ENCODE measurements around the gene MCTP2.

The MCTP2 gene

GRCh38 chr15:94225616-94226015, 5.7 kb upstream of the MCTP2 start:
- no peak for TF ChIP-seq CTCF (IDR thresholded peaks at IDR 0.05; ENCODE audit: insufficient read depth, low read depth, low read length, missing control alignments)
- H3K4me3 ChIP-seq (ENCODE audit: low read depth, low read length) = no peak overlapping the region
- no peak for DNase-seq (ENCODE audit: low read depth)

GRCh38 chr15:94228611-94229010, 2.8 kb upstream of the MCTP2 start:
- H3K4me3 ChIP-seq (ENCODE audit: low read depth, low read length) = no peak overlapping the region
- DNase-seq (ENCODE audit: low read depth) = no peak
- no peak for TF ChIP-seq CTCF (IDR thresholded peaks at IDR 0.05; ENCODE audit: insufficient read depth, low read depth, low read length, missing control alignments)

- no peak overlapping the region for H3K4me3 ChIP-seq (ENCODE audit: low read depth, low read length)
- TF ChIP-seq CTCF (IDR thresholded peaks at IDR 0.05; ENCODE audit: insufficient read depth, low read depth, low read length, missing control alignments) = no peak
- peak; percentile 55 for DNase-seq (ENCODE audit: low read depth)
Measured at GRCh38 chr15:94229591-94230369, 1.6 kb upstream of the MCTP2 start.

GRCh38 chr15:94230431-94230882, 904 bp upstream of the MCTP2 start:
- no peak for TF ChIP-seq CTCF (IDR thresholded peaks at IDR 0.05; ENCODE audit: insufficient read depth, low read depth, low read length, missing control alignments)
- no peak for DNase-seq (ENCODE audit: low read depth)
- H3K4me3 ChIP-seq (ENCODE audit: low read depth, low read length) = peak overlapping the region; percentile 0; the same call in 1 of the 2 replicates

GRCh38 chr15:94231723-94232468, 535 bp downstream of the MCTP2 start:
- no peak for TF ChIP-seq CTCF (IDR thresholded peaks at IDR 0.05; ENCODE audit: insufficient read depth, low read depth, low read length, missing control alignments)
- H3K4me3 ChIP-seq (ENCODE audit: low read depth, low read length) = no peak overlapping the region; the same call in 1 of the 2 replicates
- DNase-seq (ENCODE audit: low read depth) = no peak

GRCh38 chr15:94233441-94233840, 2.1 kb downstream of the MCTP2 start:
- H3K4me3 ChIP-seq (ENCODE audit: low read depth, low read length) = no peak overlapping the region
- no peak for DNase-seq (ENCODE audit: low read depth)
- no peak for TF ChIP-seq CTCF (IDR thresholded peaks at IDR 0.05; ENCODE audit: insufficient read depth, low read depth, low read length, missing control alignments)

Data from GM12865 (cell line).